Measurements from ENCODE around the gene CLEC10A. TPM values are rescaled to one million over a fixed set of nuclear protein-coding genes. Genes with fewer than 3 reads are reported as not detected.

The CLEC10A gene
- total RNA-seq, 6 experiments from 2014 or later: 0.77 to 2.6 (median 1.5) TPM

DNA sequence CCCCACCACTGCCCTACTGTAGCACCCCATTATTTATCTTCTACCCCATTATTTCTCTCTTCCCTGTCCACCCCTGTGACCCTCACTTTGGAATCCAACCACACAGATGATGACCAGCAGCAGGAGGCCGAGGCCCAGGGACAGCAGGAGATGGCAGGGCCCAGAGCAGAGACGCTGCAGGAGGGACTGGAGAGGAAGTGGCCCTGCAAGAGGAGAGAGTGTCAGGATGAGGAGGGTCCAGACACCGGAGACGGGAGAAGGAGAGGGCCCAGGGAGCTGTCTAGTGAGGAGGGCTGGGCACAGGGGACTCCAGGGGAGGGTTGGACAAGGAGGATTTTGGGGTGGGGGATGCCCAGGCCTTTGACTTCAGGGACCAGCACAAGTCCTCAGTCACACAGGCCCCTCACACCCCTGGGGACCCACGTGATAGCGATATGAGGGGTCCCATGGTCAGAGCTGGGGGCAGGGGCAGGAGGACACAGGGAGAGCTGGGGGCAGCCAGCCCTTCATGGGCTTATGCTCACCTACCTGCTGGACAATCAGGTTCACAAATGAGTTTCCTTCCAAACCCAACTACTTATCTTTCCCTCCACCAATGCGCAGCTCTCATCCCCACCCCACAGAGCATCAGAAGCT is 2.0 kb downstream of the CLEC10A start:
- H3K27me3 ChIP-seq: no peaks in the 10 kb centered on the region
- WGBS (ENCODE audit: insufficient coverage, low coverage, low lambda C conversion rate, missing lambda C conversion rate): 79% methylated on average over 3 of the region's 7 CpGs
- TF ChIP-seq, protein P1, sequence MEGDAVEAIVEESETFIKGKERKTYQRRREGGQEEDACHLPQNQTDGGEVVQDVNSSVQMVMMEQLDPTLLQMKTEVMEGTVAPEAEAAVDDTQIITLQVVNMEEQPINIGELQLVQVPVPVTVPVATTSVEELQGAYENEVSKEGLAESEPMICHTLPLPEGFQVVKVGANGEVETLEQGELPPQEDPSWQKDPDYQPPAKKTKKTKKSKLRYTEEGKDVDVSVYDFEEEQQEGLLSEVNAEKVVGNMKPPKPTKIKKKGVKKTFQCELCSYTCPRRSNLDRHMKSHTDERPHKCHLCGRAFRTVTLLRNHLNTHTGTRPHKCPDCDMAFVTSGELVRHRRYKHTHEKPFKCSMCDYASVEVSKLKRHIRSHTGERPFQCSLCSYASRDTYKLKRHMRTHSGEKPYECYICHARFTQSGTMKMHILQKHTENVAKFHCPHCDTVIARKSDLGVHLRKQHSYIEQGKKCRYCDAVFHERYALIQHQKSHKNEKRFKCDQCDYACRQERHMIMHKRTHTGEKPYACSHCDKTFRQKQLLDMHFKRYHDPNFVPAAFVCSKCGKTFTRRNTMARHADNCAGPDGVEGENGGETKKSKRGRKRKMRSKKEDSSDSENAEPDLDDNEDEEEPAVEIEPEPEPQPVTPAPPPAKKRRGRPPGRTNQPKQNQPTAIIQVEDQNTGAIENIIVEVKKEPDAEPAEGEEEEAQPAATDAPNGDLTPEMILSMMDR (IDR thresholded peaks at IDR 0.05): no peak
- TF ChIP-seq POLR2A (IDR thresholded peaks at IDR 0.05): no peak
- H3K36me3 ChIP-seq: no peaks in the 10 kb centered on the region
- no peak for DNase-seq
- no peak overlapping the region for H3K4me3 ChIP-seq
- ATAC-seq: no peak
- H3K4me1 ChIP-seq: no peaks in the 10 kb centered on the region
- intact Hi-C loops (cut with DNase I): no loop called here
- no peak overlapping the region for H3K27ac ChIP-seq
- no peaks in the 10 kb centered on the region for H3K9me3 ChIP-seq

- WGBS (ENCODE audit: insufficient coverage, low coverage, low lambda C conversion rate, missing lambda C conversion rate): 90% methylated on average over 10 of the region's 14 CpGs
- Histone ChIP-seq H3K36me3 (no peaks in the 10 kb centered on the region), H3K27me3 (no peaks in the 10 kb centered on the region), H3K9me3 (no peaks in the 10 kb centered on the region), H3K4me3 (no peak overlapping the region), H3K4me1 (no peaks in the 10 kb centered on the region), H3K27ac (no peak overlapping the region)
- no peak for TF ChIP-seq POLR2A (IDR thresholded peaks at IDR 0.05)
- TF ChIP-seq, protein P1 (IDR thresholded peaks at IDR 0.05): no peak
- no peak for DNase-seq
- ATAC-seq: no peak
- intact Hi-C loops (cut with DNase I): no loop called here
Measured at GRCh38 chr17:7074931-7075330, 5.1 kb downstream of the CLEC10A start.

- DNase-seq (no peak), ATAC-seq (no peak)
- Histone ChIP-seq H3K36me3 (no peaks in the 10 kb centered on the region), H3K27ac (no peak overlapping the region), H3K4me1 (no peaks in the 10 kb centered on the region), H3K4me3 (no peak overlapping the region), H3K27me3 (no peaks in the 10 kb centered on the region), H3K9me3 (no peaks in the 10 kb centered on the region)
- 71% methylated on average over 1 of the region's 2 CpGs for WGBS (ENCODE audit: insufficient coverage, low coverage, low lambda C conversion rate, missing lambda C conversion rate)
- intact Hi-C loops (cut with DNase I): no loop called here
- TF ChIP-seq POLR2A (IDR thresholded peaks at IDR 0.05): no peak
- TF ChIP-seq, protein P1 (IDR thresholded peaks at IDR 0.05): no peak
Measured at GRCh38 chr17:7072406-7072805, 7.6 kb downstream of the CLEC10A start.

DNA sequence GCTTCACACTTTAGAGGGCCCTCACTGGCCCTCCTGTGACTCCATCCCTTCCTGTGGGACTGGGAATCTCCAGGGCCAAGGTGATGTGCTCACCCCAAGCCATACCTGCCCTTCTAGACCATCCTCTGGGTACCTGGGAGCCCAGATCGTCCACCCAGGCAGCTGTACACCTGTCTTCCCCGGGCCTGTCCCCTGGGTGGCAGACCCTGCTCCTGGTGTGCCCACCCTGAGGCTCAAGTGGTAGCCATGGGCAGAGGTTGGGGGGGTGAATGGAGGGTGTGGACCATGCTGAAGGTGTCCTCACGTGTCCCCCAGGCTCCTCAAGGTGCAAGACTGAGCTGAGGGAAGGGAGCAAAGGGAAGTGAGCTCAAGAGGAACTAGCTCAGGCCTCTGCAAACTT is 9.3 kb downstream of the CLEC10A start:
- peak in 1 of 4 donors; percentile 29 for ATAC-seq
- no peak for DNase-seq
- no peak overlapping the region for H3K4me3 ChIP-seq
- H3K27me3 ChIP-seq: no peaks in the 10 kb centered on the region
- intact Hi-C loops (cut with DNase I): no loop called here
- WGBS (ENCODE audit: insufficient coverage, low coverage, low lambda C conversion rate, missing lambda C conversion rate): 100% methylated on average over 1 of the region's 3 CpGs
- H3K36me3 ChIP-seq: no peaks in the 10 kb centered on the region
- H3K9me3 ChIP-seq: no peaks in the 10 kb centered on the region
- no peak overlapping the region for H3K27ac ChIP-seq
- H3K4me1 ChIP-seq: no peaks in the 10 kb centered on the region
- TF ChIP-seq POLR2A (IDR thresholded peaks at IDR 0.05): no peak
- TF ChIP-seq, protein P1 (IDR thresholded peaks at IDR 0.05): no peak
